RWPE1 (cell line): ENCODE measurements around the gene PCDHGC3.

Source experiments
- CTCF ChIA-PET: fragments of 350-600 bp; sonication (Branson Sonifier 250); formaldehyde crosslinking; extraction: SDS; loops from one replicate; lab custom pipeline; 2021; lab: Yijun Ruan, JAX
- POLR2A ChIA-PET: fragments of 400-600 bp; formaldehyde crosslinking; extraction: SDS; loops from one replicate; lab custom pipeline; 2020; ENCODE audit warnings: antibody characterized with exemption; ENCODE audit not compliant: low non-redundant PET; lab: Yijun Ruan, JAX
- DNase-seq: peaks from one replicate; pipeline ENCODE4 v3.0.0; 2012; ENCODE audit warnings: low spot score
- H3K27ac ChIP-seq: fragments of 450-650 bp; 2 replicates; pipeline ENCODE4 v1.5.1; 2017
- TF ChIP-seq, protein P1 (sequence below): fragments of 450-650 bp; conservative IDR thresholded peaks from 2 replicates; pipeline ENCODE4 v1.5.1; 2017; ENCODE audit warnings: low read depth, mild to moderate bottlenecking

The PCDHGC3 gene

DNA sequence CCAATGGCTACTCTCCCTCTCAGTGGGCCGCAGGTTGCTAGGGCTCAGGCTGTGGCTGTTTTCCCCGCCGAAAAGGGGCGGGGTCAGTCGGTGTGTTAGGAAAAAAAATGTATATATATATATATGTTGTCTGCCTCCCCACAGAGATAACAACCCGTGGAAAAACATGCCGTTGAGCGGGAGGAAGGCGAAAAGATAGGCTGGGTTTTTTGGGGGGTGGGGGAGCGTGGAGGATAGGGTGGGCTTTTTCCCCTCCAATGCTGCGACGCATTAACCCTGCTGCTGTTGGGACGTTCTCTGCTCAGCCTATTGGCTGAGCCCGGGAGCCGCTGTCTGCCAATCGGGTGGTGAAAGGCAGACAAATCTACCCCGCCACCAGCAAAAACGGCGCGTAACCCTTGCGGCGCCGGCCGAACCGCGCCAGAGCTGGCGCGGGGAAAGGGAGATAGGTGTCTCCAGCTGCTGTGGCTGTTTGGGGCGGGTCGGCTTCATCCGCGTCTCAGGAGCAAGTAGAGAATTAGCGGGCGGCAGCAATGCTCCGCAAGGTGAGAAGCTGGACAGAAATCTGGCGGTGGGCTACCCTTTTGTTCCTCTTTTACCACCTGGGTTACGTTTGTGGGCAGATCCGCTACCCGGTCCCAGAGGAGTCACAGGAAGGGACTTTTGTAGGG, 9.0 kb downstream of the PCDHGC3 start, which contains the start of gene PCDHGC4:
PCDHGC4 (plus strand) TSS at position 390 of the 671 bp plus-strand sequence; CDS start at position 534, 144 bp downstream.
- H3K27ac ChIP-seq, result no peak within 1 kb of the TSS
- DNase-seq, result no peak
- CTCF ChIA-PET, result interaction anchor here (0.7 to 1.7 kb wide), 3 partner anchors 29 to 146 kb away, joined by 3 to 6 read pairs (median 5); partner anchors contain the start of gene PCDHGA2
- TF ChIP-seq, protein P1, sequence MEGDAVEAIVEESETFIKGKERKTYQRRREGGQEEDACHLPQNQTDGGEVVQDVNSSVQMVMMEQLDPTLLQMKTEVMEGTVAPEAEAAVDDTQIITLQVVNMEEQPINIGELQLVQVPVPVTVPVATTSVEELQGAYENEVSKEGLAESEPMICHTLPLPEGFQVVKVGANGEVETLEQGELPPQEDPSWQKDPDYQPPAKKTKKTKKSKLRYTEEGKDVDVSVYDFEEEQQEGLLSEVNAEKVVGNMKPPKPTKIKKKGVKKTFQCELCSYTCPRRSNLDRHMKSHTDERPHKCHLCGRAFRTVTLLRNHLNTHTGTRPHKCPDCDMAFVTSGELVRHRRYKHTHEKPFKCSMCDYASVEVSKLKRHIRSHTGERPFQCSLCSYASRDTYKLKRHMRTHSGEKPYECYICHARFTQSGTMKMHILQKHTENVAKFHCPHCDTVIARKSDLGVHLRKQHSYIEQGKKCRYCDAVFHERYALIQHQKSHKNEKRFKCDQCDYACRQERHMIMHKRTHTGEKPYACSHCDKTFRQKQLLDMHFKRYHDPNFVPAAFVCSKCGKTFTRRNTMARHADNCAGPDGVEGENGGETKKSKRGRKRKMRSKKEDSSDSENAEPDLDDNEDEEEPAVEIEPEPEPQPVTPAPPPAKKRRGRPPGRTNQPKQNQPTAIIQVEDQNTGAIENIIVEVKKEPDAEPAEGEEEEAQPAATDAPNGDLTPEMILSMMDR, result no peak
- POLR2A ChIA-PET, result no interaction called here

DNA sequence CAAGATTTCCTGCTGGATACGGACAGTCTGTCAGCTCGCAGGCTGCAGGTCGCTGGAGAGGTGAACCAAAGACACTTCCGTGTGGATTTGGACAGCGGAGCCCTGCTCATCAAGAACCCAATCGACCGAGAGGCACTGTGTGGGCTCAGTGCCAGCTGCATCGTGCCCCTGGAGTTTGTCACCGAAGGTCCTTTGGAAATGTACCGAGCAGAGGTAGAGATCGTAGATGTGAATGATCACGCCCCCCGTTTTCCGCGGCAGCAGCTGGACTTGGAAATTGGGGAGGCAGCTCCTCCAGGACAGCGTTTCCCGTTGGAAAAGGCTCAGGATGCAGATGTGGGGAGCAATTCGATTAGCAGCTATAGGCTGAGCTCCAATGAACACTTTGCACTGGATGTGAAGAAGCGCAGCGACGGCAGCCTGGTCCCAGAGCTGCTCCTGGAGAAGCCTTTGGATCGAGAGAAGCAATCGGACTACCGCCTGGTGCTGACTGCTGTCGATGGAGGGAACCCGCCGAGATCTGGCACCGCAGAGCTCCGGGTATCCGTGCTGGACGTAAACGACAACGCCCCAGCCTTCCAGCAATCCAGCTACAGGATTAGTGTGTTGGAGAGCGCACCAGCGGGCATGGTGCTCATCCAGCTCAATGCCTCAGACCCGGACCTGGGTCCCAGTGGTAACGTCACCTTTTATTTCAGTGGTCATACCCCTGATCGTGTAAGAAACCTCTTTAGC, 9.7 kb downstream of the PCDHGC3 start:
- DNase-seq, result no peak

DNA sequence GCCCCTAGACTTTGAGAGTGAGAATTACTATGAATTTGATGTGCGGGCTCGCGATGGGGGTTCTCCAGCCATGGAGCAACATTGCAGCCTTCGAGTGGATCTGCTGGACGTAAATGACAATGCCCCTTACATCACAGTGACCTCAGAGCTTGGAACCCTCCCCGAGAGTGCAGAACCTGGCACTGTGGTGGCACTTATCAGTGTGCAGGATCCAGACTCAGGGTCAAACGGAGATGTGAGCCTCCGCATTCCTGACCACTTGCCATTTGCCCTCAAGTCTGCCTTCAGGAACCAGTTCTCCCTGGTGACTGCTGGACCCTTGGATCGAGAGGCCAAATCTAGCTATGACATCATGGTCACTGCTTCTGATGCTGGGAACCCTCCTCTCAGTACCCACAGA, 10.3 kb downstream of the PCDHGC3 start:
- no peak for DNase-seq
- TF ChIP-seq, protein P1, result no peak
- no peak overlapping the region for H3K27ac ChIP-seq
- ChIA-PET CTCF (interaction anchor here (0.5 to 1.8 kb wide), 3 partner anchors 8 to 48 kb away, joined by 3 to 6 read pairs (median 3); no protein-coding TSS in a partner anchor), POLR2A (no interaction called here)

More for the DNA sequence above, 9.7 kb downstream of the PCDHGC3 start:
- ChIA-PET POLR2A (no interaction called here), CTCF (interaction anchor here (0.5 to 1.8 kb wide), 5 partner anchors 7 to 147 kb away, joined by 3 to 6 read pairs (median 3); partner anchors contain the start of gene PCDHGA2)
- no peak overlapping the region for H3K27ac ChIP-seq
- TF ChIP-seq, protein P1, result no peak

DNA sequence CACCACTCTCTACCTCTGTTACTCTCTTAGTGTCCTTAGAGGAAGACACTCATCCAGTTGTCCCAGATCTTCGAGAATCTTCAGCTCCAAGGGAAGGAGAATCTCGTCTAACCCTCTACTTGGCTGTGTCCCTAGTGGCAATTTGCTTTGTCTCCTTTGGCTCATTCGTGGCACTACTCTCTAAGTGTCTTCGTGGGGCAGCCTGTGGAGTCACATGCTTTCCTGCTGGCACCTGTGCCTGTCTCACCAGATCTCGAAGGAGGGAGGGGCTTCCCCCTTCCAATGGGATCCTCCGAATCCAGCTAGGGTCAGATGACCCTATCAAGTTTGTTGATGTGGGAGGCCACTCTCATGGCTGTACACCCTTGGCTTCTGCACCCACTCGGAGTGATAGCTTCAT, 11.4 kb downstream of the PCDHGC3 start:
- CTCF ChIA-PET, result interaction anchor here (0.6 to 1.8 kb wide), 4 partner anchors 9 to 290 kb away, joined by 4 to 6 read pairs (median 4); no protein-coding TSS in a partner anchor

DNA sequence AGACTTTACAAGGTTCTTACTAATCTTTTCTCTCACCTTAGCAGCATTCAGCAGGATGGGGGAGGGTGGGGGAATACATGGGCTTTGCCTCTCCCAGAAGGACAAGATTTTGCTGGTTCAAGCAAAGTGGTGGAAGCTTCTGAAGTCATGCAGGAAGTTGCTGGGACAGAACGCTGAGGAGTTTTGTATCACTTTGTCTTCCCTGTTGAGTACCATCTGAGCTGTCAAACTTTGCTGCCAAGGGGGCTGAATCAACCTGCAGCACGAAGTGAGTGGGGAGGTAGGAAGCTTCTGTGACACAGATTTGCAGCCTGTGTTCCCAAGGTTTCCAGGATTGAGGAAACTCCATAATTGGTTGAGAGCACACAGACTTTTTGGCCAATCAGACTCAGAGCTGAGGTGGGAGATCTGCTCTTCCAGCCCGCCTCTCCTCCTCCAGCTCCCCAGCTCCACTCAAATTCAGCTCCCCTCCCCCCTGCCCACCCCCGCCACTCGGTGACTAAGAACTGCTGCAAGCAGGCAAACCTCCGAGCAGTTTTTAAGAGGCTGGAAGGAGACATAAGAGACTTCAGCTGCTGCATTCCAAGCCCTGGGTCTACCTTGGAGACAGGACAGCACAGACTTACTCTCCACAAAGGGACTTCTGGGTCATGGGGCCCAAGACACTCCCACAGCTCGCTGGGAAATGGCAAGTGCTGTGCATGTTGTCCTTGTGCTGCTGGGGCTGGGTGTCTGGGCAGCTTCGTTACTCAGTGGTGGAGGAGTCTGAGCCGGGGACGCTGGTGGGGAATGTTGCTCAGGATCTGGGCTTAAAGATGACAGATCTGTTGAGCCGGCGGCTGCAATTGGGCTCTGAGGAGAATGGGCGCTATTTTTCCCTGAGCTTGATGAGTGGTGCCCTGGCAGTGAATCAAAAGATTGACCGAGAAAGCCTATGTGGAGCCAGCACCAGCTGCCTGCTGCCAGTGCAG, 13.1 kb downstream of the PCDHGC3 start, which contains the start of gene PCDHGC5:
PCDHGC5 (plus strand) TSS at position 491 of the 971 bp plus-strand sequence; CDS start at position 651, 160 bp downstream.
- POLR2A ChIA-PET, result interaction anchor here (1.1 kb wide), 1 partner anchor 10 kb away, joined by 5 read pairs; no protein-coding TSS in a partner anchor
- TF ChIP-seq, protein P1, result no peak
- peak within 1 kb of the TSS; percentile 68 for H3K27ac ChIP-seq
- DNase-seq, result peak; percentile 75
- CTCF ChIA-PET, result interaction anchor here (0.9 to 2.0 kb wide), 3 partner anchors 10 to 71 kb away, joined by 3 to 9 read pairs (median 9); partner anchors contain the start of gene PCDHGB7

More for the DNA sequence above, 11.4 kb downstream of the PCDHGC3 start:
- no peak for DNase-seq
- no peak overlapping the region for H3K27ac ChIP-seq
- TF ChIP-seq, protein P1, result no peak
- POLR2A ChIA-PET, result interaction anchor here (0.7 kb wide), 1 partner anchor 34 kb away, joined by 3 read pairs; no protein-coding TSS in a partner anchor
